Measurements from ENCODE around the gene PTPRD.

PTPRD gene

DNA sequence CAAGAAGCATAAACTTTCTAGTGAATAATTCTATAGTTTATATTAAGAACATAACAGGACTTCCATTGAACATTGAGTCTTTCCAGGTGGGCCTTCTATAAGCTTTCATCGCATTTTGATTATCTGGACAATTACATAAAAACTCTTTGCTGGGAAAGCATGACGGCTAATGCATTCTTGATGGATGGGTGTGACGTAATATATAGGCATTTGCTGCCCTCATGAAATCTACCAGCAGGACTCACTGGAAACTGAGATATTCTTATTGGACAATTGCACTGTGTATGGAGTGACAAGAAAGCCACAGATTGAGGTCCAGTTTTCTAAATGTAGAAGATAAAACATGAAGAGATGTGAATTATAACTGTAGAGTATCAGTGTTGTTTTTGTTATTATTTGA lies 15.0 kb downstream of the PTPRD start:
- Histone ChIP-seq H3K36me3 (ENCODE audit: control insufficient read depth, insufficient read depth, low read length) (no peaks in the 10 kb centered on the region), H3K4me1 (ENCODE audit: control insufficient read depth, insufficient read depth, low read length) (no peaks in the 10 kb centered on the region), H3K27me3 (ENCODE audit: control insufficient read depth, insufficient read depth, low read length, poor library complexity, severe bottlenecking) (no peaks in the 10 kb centered on the region), H3K27ac (ENCODE audit: insufficient read depth, low read depth, low read length, poor library complexity, severe bottlenecking) (no peak overlapping the region), H3K4me3 (ENCODE audit: insufficient read depth, low read depth, low read length) (no peak overlapping the region), H3K9me3 (ENCODE audit: control insufficient read depth, low read length) (no peaks in the 10 kb centered on the region)
- 94 to 100% methylated on average over 3 of the region's 3 CpGs for WGBS, 2 experiments

DNA sequence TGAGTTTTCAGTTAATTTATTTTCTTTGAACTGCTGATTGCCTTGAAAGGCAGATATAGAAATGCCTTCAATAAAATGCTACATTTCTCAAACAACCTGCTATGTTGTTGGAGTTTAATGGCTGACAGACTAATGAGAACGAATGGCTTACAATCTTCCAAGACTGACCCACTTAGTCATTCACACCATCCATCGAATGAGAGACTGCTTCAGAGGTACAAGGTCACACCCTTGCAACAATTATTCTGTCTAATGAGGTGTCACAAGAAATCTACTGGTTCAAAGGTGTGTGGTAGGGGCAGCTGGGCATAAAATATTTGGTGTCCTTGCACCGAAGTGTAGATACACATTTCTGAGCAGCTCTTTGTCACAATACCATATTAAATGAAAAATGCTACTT lies 18.3 kb downstream of the PTPRD start:
- Histone ChIP-seq H3K36me3 (ENCODE audit: control insufficient read depth, insufficient read depth, low read length) (no peaks in the 10 kb centered on the region), H3K27me3 (ENCODE audit: control insufficient read depth, insufficient read depth, low read length, poor library complexity, severe bottlenecking) (no peaks in the 10 kb centered on the region), H3K27ac (ENCODE audit: insufficient read depth, low read depth, low read length, poor library complexity, severe bottlenecking) (no peak overlapping the region), H3K4me1 (ENCODE audit: control insufficient read depth, insufficient read depth, low read length) (no peaks in the 10 kb centered on the region), H3K9me3 (ENCODE audit: control insufficient read depth, low read length) (no peaks in the 10 kb centered on the region), H3K4me3 (ENCODE audit: insufficient read depth, low read depth, low read length) (no peak overlapping the region)
- 86 to 88% methylated on average over 1 to 2 of the region's 3 CpGs for WGBS, 2 experiments

GRCh38 chr9:10586407-10586806 lies 26.4 kb downstream of the PTPRD start:
- no peaks in the 10 kb centered on the region for H3K4me1 ChIP-seq (ENCODE audit: control insufficient read depth, insufficient read depth, low read length)
- H3K9me3 ChIP-seq (ENCODE audit: control insufficient read depth, low read length): no peaks in the 10 kb centered on the region
- no peaks in the 10 kb centered on the region for H3K27me3 ChIP-seq (ENCODE audit: control insufficient read depth, insufficient read depth, low read length, poor library complexity, severe bottlenecking)
- no peak overlapping the region for H3K27ac ChIP-seq (ENCODE audit: insufficient read depth, low read depth, low read length, poor library complexity, severe bottlenecking)
- WGBS, 2 experiments: 94 to 100% methylated on average over 5 to 6 of the region's 6 CpGs
- H3K4me3 ChIP-seq (ENCODE audit: insufficient read depth, low read depth, low read length): no peak overlapping the region
- H3K36me3 ChIP-seq (ENCODE audit: control insufficient read depth, insufficient read depth, low read length): no peaks in the 10 kb centered on the region

DNA sequence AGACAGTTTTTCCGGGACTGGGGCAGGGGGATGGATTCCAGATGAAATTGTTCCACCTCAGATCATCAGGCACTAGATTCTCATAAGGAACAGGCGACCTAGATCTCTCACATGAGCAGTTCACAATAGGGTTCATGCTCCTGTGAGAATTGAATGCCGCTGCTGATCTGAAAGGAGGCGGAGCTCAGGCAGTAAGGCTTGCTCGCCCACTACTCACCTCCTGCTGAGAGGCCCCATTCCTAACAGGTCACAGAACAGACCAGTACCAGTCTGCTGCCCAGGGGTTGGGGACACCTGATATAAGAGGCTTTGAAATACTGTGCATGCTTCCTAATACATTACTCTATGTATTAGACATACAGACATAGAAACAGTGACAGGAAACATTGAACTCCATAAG lies 41.1 kb downstream of the PTPRD start:
- Histone ChIP-seq H3K9me3 (ENCODE audit: control insufficient read depth, low read length) (no peaks in the 10 kb centered on the region), H3K4me3 (ENCODE audit: insufficient read depth, low read depth, low read length) (no peak overlapping the region), H3K27ac (ENCODE audit: insufficient read depth, low read depth, low read length, poor library complexity, severe bottlenecking) (no peak overlapping the region), H3K36me3 (ENCODE audit: control insufficient read depth, insufficient read depth, low read length) (no peaks in the 10 kb centered on the region), H3K27me3 (ENCODE audit: control insufficient read depth, insufficient read depth, low read length, poor library complexity, severe bottlenecking) (no peaks in the 10 kb centered on the region), H3K4me1 (ENCODE audit: control insufficient read depth, insufficient read depth, low read length) (no peaks in the 10 kb centered on the region)
- WGBS, 2 experiments: 77 to 81% methylated on average over 5 of the region's 5 CpGs

DNA sequence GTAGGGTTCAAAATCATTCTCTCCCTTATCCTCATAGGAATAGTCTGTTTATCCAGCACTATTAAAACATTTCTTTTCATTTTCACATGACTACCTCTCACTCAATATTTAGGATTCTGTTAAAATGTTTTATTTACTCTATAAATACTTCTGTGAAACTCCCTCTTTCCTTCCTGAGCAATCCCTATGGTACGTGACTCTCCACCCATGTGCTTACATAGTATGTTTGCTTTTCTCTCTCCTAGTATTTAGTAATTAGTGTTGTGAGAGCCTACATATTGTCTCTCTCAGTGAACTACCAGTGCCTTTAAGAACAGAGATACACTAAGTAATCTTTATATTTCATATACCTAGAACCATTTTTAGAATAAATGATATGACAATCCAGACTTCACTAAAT lies 46.0 kb downstream of the PTPRD start:
- WGBS, 2 experiments: 100% methylated on average over 1 of the region's 1 CpG; no CpG with 5 or more reads in 1 of the 2 experiments
- Histone ChIP-seq H3K27me3 (ENCODE audit: control insufficient read depth, insufficient read depth, low read length, poor library complexity, severe bottlenecking) (no peaks in the 10 kb centered on the region), H3K4me3 (ENCODE audit: insufficient read depth, low read depth, low read length) (no peak overlapping the region), H3K36me3 (ENCODE audit: control insufficient read depth, insufficient read depth, low read length) (no peaks in the 10 kb centered on the region), H3K9me3 (ENCODE audit: control insufficient read depth, low read length) (no peaks in the 10 kb centered on the region), H3K4me1 (ENCODE audit: control insufficient read depth, insufficient read depth, low read length) (no peaks in the 10 kb centered on the region), H3K27ac (ENCODE audit: insufficient read depth, low read depth, low read length, poor library complexity, severe bottlenecking) (no peak overlapping the region)

DNA sequence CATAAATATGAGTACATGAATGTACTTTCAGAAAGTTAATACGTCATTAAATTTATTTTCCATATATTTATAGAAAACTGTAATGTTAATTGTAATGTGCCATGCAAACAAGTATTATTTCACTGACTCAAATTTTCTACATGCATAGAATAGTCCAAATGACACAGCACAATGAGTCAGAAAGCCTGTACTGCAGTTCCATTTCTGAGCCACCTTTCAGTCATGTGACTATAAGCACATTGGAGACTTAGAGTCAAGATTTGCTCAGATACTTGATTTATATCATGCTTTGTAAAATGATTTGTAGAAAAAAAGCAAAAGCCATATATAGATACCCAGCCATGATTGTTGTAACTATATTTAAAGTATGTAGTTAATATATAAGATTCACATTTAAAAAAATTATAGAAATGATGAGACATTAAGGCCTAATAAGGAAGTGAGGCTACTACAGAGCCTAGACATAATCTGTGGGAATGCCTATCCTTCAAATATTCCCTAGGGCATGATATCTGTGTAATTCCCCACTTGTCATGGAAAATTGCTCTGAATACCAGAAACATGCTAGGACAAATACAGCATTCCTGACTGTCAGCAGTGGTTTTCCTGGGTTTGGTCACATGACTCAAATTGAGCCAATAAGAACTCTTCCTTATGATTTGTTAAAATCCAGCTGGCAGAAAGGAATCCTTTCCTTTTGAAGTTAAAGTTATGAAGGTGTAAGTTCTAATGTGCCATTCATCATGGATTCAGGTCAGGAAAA lies 50.0 kb downstream of the PTPRD start:
- Histone ChIP-seq H3K36me3 (ENCODE audit: control insufficient read depth, insufficient read depth, low read length) (no peaks in the 10 kb centered on the region), H3K27me3 (ENCODE audit: control insufficient read depth, insufficient read depth, low read length, poor library complexity, severe bottlenecking) (no peaks in the 10 kb centered on the region), H3K9me3 (ENCODE audit: control insufficient read depth, low read length) (no peaks in the 10 kb centered on the region), H3K27ac (ENCODE audit: insufficient read depth, low read depth, low read length, poor library complexity, severe bottlenecking) (no peak overlapping the region), H3K4me1 (ENCODE audit: control insufficient read depth, insufficient read depth, low read length) (no peaks in the 10 kb centered on the region), H3K4me3 (ENCODE audit: insufficient read depth, low read depth, low read length) (no peak overlapping the region)
- 100% methylated on average over 1 of the region's 1 CpG; no CpG with 5 or more reads in 1 of the 2 experiments for WGBS, 2 experiments

DNA sequence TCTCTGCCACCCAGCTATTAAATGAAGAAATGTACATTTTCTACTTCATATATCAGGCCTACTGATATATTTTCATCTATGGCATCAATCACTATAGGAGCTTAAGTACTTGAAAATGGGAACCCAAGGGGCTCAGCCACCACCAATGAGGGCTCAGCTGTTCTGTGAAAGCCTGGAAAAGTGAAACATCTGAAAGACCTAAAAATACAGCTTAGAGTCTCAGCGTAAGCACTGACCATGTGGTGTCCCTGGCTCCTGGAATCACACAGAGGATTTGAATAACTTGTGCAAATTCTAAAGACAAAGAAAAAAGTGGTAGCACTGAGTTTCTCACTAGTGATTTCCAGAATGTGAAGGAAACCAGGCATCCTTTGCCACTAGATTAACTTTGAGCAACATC lies 64.5 kb downstream of the PTPRD start:
- no peaks in the 10 kb centered on the region for H3K27me3 ChIP-seq (ENCODE audit: control insufficient read depth, insufficient read depth, low read length, poor library complexity, severe bottlenecking)
- 89 to 93% methylated on average over 1 of the region's 1 CpG for WGBS, 2 experiments
- no peak overlapping the region for H3K4me3 ChIP-seq (ENCODE audit: insufficient read depth, low read depth, low read length)
- H3K4me1 ChIP-seq (ENCODE audit: control insufficient read depth, insufficient read depth, low read length): no peaks in the 10 kb centered on the region
- no peaks in the 10 kb centered on the region for H3K9me3 ChIP-seq (ENCODE audit: control insufficient read depth, low read length)
- H3K36me3 ChIP-seq (ENCODE audit: control insufficient read depth, insufficient read depth, low read length): no peaks in the 10 kb centered on the region
- no peak overlapping the region for H3K27ac ChIP-seq (ENCODE audit: insufficient read depth, low read depth, low read length, poor library complexity, severe bottlenecking)

GRCh38 chr9:10538073-10538472 lies 74.7 kb downstream of the PTPRD start:
- WGBS, 2 experiments: 93 to 97% methylated on average over 1 of the region's 2 CpGs
- H3K27ac ChIP-seq (ENCODE audit: insufficient read depth, low read depth, low read length, poor library complexity, severe bottlenecking): no peak overlapping the region
- H3K4me3 ChIP-seq (ENCODE audit: insufficient read depth, low read depth, low read length): no peak overlapping the region
- H3K9me3 ChIP-seq (ENCODE audit: control insufficient read depth, low read length): no peaks in the 10 kb centered on the region
- H3K27me3 ChIP-seq (ENCODE audit: control insufficient read depth, insufficient read depth, low read length, poor library complexity, severe bottlenecking): no peaks in the 10 kb centered on the region
- H3K4me1 ChIP-seq (ENCODE audit: control insufficient read depth, insufficient read depth, low read length): no peaks in the 10 kb centered on the region
- no peaks in the 10 kb centered on the region for H3K36me3 ChIP-seq (ENCODE audit: control insufficient read depth, insufficient read depth, low read length)

DNA sequence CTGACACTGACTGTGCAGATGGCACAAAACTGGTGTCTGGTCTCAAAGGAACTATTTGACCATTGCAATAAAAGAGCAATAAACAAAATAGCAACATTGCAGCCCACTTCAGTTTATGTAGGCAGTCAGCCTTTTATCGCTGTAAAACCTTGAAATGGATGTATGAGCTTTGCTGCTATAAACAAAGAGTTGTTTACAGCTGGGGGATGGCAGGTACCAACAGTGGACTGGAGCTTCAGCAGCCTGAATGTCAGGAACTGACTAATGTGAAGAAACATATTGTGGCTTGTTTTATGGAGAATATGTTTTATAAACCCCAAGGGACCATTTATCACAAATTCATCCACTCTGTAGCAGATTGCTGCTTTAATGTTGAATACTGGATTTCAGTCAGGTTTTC lies 78.0 kb downstream of the PTPRD start:
- H3K4me1 ChIP-seq (ENCODE audit: control insufficient read depth, insufficient read depth, low read length): no peaks in the 10 kb centered on the region
- H3K4me3 ChIP-seq (ENCODE audit: insufficient read depth, low read depth, low read length): no peak overlapping the region
- H3K27me3 ChIP-seq (ENCODE audit: control insufficient read depth, insufficient read depth, low read length, poor library complexity, severe bottlenecking): no peaks in the 10 kb centered on the region
- H3K27ac ChIP-seq (ENCODE audit: insufficient read depth, low read depth, low read length, poor library complexity, severe bottlenecking): no peak overlapping the region
- no peaks in the 10 kb centered on the region for H3K9me3 ChIP-seq (ENCODE audit: control insufficient read depth, low read length)
- 84 to 91% methylated on average over 1 of the region's 1 CpG for WGBS, 2 experiments
- H3K36me3 ChIP-seq (ENCODE audit: control insufficient read depth, insufficient read depth, low read length): no peaks in the 10 kb centered on the region

- Histone ChIP-seq H3K27ac (ENCODE audit: insufficient read depth, low read depth, low read length, poor library complexity, severe bottlenecking) (no peak overlapping the region), H3K27me3 (ENCODE audit: control insufficient read depth, insufficient read depth, low read length, poor library complexity, severe bottlenecking) (no peaks in the 10 kb centered on the region), H3K9me3 (ENCODE audit: control insufficient read depth, low read length) (no peaks in the 10 kb centered on the region), H3K4me3 (ENCODE audit: insufficient read depth, low read depth, low read length) (no peak overlapping the region), H3K4me1 (ENCODE audit: control insufficient read depth, insufficient read depth, low read length) (no peaks in the 10 kb centered on the region), H3K36me3 (ENCODE audit: control insufficient read depth, insufficient read depth, low read length) (no peaks in the 10 kb centered on the region)
- 92% methylated on average over 1 of the region's 1 CpG; no CpG with 5 or more reads in 1 of the 2 experiments for WGBS, 2 experiments
Observed at GRCh38 chr9:10525972-10526371, 86.8 kb downstream of the PTPRD start.
